Measurements from ENCODE around the gene ARVCF.

ARVCF gene

DNA sequence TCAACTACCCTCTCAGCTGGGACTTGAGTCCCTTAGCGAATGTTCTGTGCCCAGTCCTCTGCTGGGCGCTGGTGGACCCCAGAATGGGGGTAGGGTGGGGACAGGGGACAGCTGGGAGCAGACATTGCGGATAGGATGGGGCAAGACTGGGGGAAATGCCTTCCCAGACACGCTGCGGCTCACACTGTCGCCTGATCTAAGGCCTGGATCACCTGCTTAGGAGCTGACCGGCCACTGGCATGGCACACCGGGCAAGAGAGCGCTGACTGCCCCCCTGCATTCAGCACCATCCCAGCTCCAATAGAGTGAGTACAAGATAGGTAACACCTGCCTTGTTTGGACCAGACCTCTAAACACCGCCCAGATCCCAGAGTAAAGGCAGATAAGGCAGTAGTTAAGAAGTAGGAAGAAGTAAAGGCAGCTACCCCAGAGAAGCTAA lies 1.4 kb downstream of the ARVCF start:
- no peaks in the 10 kb centered on the region for H3K36me3 Mint-ChIP-seq (ENCODE audit: low read depth)
- TF ChIP-seq CTCF (IDR thresholded peaks at IDR 0.05) = no peak
- peak overlapping the region; percentile 76 for H3K4me3 Mint-ChIP-seq
- H3K27ac Mint-ChIP-seq = no peak overlapping the region
- peaks cover 5% of the 10 kb centered on the region for H3K4me1 Mint-ChIP-seq
- H3K27me3 Mint-ChIP-seq (ENCODE audit: low read depth, poor library complexity) = peaks cover 64% of the 10 kb centered on the region
- DNase-seq = no peak
- H3K9me3 Mint-ChIP-seq = no peaks in the 10 kb centered on the region

- no peak for DNase-seq
- Mint-ChIP-seq H3K27me3 (ENCODE audit: low read depth, poor library complexity) (peaks cover 58% of the 10 kb centered on the region), H3K4me1 (peaks cover 5% of the 10 kb centered on the region), H3K9me3 (no peaks in the 10 kb centered on the region), H3K27ac (no peak overlapping the region), H3K36me3 (ENCODE audit: low read depth) (no peaks in the 10 kb centered on the region), H3K4me3 (no peak overlapping the region)
- TF ChIP-seq CTCF (IDR thresholded peaks at IDR 0.05) = no peak
These were observed 2.0 kb downstream of the ARVCF start for GRCh38 chr22:20014526-20015186.

- no peak overlapping the region for H3K4me3 Mint-ChIP-seq
- peak; percentile 85 for DNase-seq
- no peak overlapping the region for H3K27ac Mint-ChIP-seq
- H3K4me1 Mint-ChIP-seq = peaks cover 5% of the 10 kb centered on the region
- H3K9me3 Mint-ChIP-seq = no peaks in the 10 kb centered on the region
- no peaks in the 10 kb centered on the region for H3K36me3 Mint-ChIP-seq (ENCODE audit: low read depth)
- peak; percentile 78 for TF ChIP-seq CTCF (IDR thresholded peaks at IDR 0.05)
- peaks cover 46% of the 10 kb centered on the region for H3K27me3 Mint-ChIP-seq (ENCODE audit: low read depth, poor library complexity)
These were observed 3.2 kb downstream of the ARVCF start for GRCh38 chr22:20013382-20013871.

- Mint-ChIP-seq H3K9me3 (no peaks in the 10 kb centered on the region), H3K36me3 (ENCODE audit: low read depth) (no peaks in the 10 kb centered on the region), H3K27ac (no peak overlapping the region), H3K4me1 (peaks cover 7% of the 10 kb centered on the region), H3K27me3 (ENCODE audit: low read depth, poor library complexity) (peaks cover 40% of the 10 kb centered on the region), H3K4me3 (no peak overlapping the region)
- DNase-seq = no peak
- no peak for TF ChIP-seq CTCF (IDR thresholded peaks at IDR 0.05)
These were observed 3.8 kb downstream of the ARVCF start for GRCh38 chr22:20012741-20013331.

DNA sequence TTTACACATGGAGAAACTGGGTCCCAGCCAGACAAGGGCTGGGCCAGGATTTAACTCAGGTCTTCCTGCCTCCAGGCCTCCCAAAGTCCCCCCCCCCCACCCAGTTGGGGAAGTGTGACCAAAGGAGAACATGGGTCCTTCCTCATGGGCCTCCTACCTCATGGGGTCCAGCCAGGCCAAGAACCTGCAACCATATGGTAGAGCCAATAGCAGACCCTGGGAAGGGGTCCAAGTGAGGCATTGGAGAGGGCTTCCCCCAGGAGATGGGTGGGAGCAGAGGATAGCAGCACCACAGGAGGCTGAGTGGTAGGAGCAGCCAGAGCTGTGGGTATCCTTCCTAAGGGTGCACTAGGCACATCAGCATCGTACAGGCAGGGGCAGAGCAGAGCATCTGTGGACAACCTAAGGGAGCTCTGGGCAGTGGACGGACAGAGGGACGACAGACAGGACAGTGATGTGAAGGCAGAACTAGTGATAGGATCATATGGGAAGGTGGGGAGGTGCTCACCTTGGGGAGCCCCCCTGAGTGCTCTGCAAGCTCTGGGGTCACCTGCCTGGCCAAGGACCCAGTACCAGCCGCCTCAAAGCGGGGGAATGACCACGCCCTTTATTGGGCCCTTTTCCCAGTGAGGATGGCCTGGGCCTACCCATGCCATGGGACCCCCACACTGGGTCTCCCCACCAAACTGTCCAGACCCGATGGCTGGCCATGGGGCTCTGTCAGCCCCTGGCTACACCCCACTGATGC lies 4.5 kb downstream of the ARVCF start:
- no peak for TF ChIP-seq CTCF (IDR thresholded peaks at IDR 0.05)
- H3K4me3 Mint-ChIP-seq = no peak overlapping the region
- peaks cover 33% of the 10 kb centered on the region for H3K27me3 Mint-ChIP-seq (ENCODE audit: low read depth, poor library complexity)
- no peak for DNase-seq
- H3K4me1 Mint-ChIP-seq = peaks cover 14% of the 10 kb centered on the region
- no peak overlapping the region for H3K27ac Mint-ChIP-seq
- no peaks in the 10 kb centered on the region for H3K36me3 Mint-ChIP-seq (ENCODE audit: low read depth)
- no peaks in the 10 kb centered on the region for H3K9me3 Mint-ChIP-seq
